Activated CD4-positive, alpha-beta T cell treated with anti-CD3 and anti-CD28 coated beads for 48 hours (primary cell): Measurements from ENCODE around the gene CCDC27.
"Not testable (repeated sequence)": the region's sequence is repeated elsewhere in the genome, so short reads cannot be mapped to it uniquely, and the experiment has no call there.

Experiments used
- DNase-seq: peaks from one replicate; pipeline ENCODE4 v3.0.0-alpha.2; 2020

CCDC27 gene

GRCh38 chr1:3796215-3797061, 44.2 kb downstream of the CCDC27 start, which contains the start of gene LRRC47:
Gene LRRC47, minus strand, starts transcription at chr1:3796498. Its CDS starts 22 bp downstream, at chr1:3796476.
- peak; percentile 96 for DNase-seq

GRCh38 chr1:3799976-3800685, 47.9 kb downstream of the CCDC27 start:
- DNase-seq: no peak

- not testable (repeated sequence) for DNase-seq
Measured at GRCh38 chr1:3800795-3801194, 48.5 kb downstream of the CCDC27 start.

GRCh38 chr1:3803905-3804626, 51.8 kb downstream of the CCDC27 start:
- DNase-seq: no peak

GRCh38 chr1:3804627-3804944, 52.3 kb downstream of the CCDC27 start:
- not testable (repeated sequence) for DNase-seq

- no peak for DNase-seq
Measured at GRCh38 chr1:3805038-3805437, 52.8 kb downstream of the CCDC27 start.

GRCh38 chr1:3807769-3808168, 55.5 kb downstream of the CCDC27 start:
- DNase-seq: no peak

- no peak for DNase-seq
Measured at GRCh38 chr1:3809680-3810079, 57.4 kb downstream of the CCDC27 start.

- DNase-seq: not testable (repeated sequence)
Measured at GRCh38 chr1:3810149-3810761, 58.0 kb downstream of the CCDC27 start.

GRCh38 chr1:3811595-3811911, 59.3 kb downstream of the CCDC27 start:
- DNase-seq: no peak

- no peak for DNase-seq
Measured at GRCh38 chr1:3814065-3814464, 61.8 kb downstream of the CCDC27 start.

GRCh38 chr1:3814771-3815561, 62.7 kb downstream of the CCDC27 start:
- no peak for DNase-seq

GRCh38 chr1:3816331-3817137, 64.3 kb downstream of the CCDC27 start:
- no peak for DNase-seq

- DNase-seq: no peak
Measured at GRCh38 chr1:3817138-3817740, 65.0 kb downstream of the CCDC27 start.

- no peak for DNase-seq
Measured at GRCh38 chr1:3817821-3818597, 65.8 kb downstream of the CCDC27 start.

- no peak for DNase-seq
Measured at GRCh38 chr1:3819771-3820200, 67.5 kb downstream of the CCDC27 start.

- DNase-seq: no peak
Measured at GRCh38 chr1:3820316-3820715, 68.1 kb downstream of the CCDC27 start.

- no peak for DNase-seq
Measured at GRCh38 chr1:3821004-3821403, 68.8 kb downstream of the CCDC27 start.
